ENCODE measurements around the gene MALL. TPM values are rescaled to one million over a fixed set of nuclear protein-coding genes. Genes with fewer than 3 reads are reported as not detected.
"Not testable (repeated sequence)": the region's sequence is repeated elsewhere in the genome, so short reads cannot be mapped to it uniquely, and the experiment has no call there.

The MALL gene
- total and polyA plus RNA-seq, 4 experiments from 2014 or later, result not detected

- H3K36me3 ChIP-seq (ENCODE audit: insufficient read depth, low read length); POLR2A ChIA-PET (ENCODE audit: partially characterized antibody); H3K27ac Mint-ChIP-seq; H3K9me3 Mint-ChIP-seq; intact Hi-C loops (cut with micrococcal nuclease); H3K27me3 ChIP-seq (ENCODE audit: insufficient read depth, low read length); H3K4me1 Mint-ChIP-seq; H3K9me3 ChIP-seq (ENCODE audit: control insufficient read depth in 1 of 2, low read length in 2 of 2); CTCF ChIA-PET (ENCODE audit: partially characterized antibody); H3K36me3 Mint-ChIP-seq; H3K27me3 Mint-ChIP-seq; H3K4me3 ChIP-seq (ENCODE audit: low read length in 2 of 2); DNase-seq; H3K27ac ChIP-seq (ENCODE audit: low read depth, low read length); H3K4me3 Mint-ChIP-seq; H3K4me1 ChIP-seq (ENCODE audit: insufficient read depth, low read length): not testable (repeated sequence)
These were observed 61.9 kb downstream of the MALL start for GRCh38 chr2:110053688-110054087.

GRCh38 chr2:110052166-110052565 is 63.5 kb downstream of the MALL start:
- H3K4me1 Mint-ChIP-seq; H3K4me3 Mint-ChIP-seq; CTCF ChIA-PET (ENCODE audit: partially characterized antibody); H3K4me3 ChIP-seq (ENCODE audit: low read length in 2 of 2); H3K27me3 ChIP-seq (ENCODE audit: insufficient read depth, low read length); H3K36me3 Mint-ChIP-seq; H3K9me3 ChIP-seq (ENCODE audit: control insufficient read depth in 1 of 2, low read length in 2 of 2); POLR2A ChIA-PET (ENCODE audit: partially characterized antibody); DNase-seq; intact Hi-C loops (cut with micrococcal nuclease); H3K9me3 Mint-ChIP-seq; H3K27ac Mint-ChIP-seq; H3K27me3 Mint-ChIP-seq; H3K27ac ChIP-seq (ENCODE audit: low read depth, low read length); H3K4me1 ChIP-seq (ENCODE audit: insufficient read depth, low read length); H3K36me3 ChIP-seq (ENCODE audit: insufficient read depth, low read length): not testable (repeated sequence)

- H3K27me3 Mint-ChIP-seq; H3K36me3 ChIP-seq (ENCODE audit: insufficient read depth, low read length); H3K36me3 Mint-ChIP-seq; H3K27me3 ChIP-seq (ENCODE audit: insufficient read depth, low read length); H3K4me3 Mint-ChIP-seq; H3K27ac ChIP-seq (ENCODE audit: low read depth, low read length); H3K4me3 ChIP-seq (ENCODE audit: low read length in 2 of 2); CTCF ChIA-PET (ENCODE audit: partially characterized antibody); H3K27ac Mint-ChIP-seq; H3K4me1 Mint-ChIP-seq; H3K9me3 Mint-ChIP-seq; H3K9me3 ChIP-seq (ENCODE audit: control insufficient read depth in 1 of 2, low read length in 2 of 2); DNase-seq; POLR2A ChIA-PET (ENCODE audit: partially characterized antibody); intact Hi-C loops (cut with micrococcal nuclease); H3K4me1 ChIP-seq (ENCODE audit: insufficient read depth, low read length): not testable (repeated sequence)
These were observed 65.4 kb downstream of the MALL start for GRCh38 chr2:110050222-110050621.

DNA sequence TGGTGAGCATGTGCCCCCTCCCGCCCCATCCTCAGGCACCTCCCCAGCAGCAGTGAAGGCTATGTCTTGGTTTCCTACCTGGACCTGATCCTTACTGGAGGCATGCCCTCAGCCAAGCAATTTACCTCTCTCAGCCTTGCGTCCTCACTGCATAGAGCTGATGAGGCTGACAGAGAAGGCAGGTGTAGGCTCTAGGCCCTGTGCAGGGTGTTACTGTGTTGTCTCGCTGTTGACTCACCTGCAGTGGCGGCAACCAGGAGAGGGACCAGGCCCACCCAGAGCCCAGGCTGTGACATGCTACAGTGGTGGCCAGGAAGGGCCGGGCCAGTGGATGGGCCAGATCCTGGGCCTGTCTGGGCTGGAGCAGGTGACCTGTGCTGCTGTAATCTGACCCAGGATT is 65.9 kb downstream of the MALL start:
- H3K4me1 ChIP-seq (ENCODE audit: insufficient read depth, low read length); POLR2A ChIA-PET (ENCODE audit: partially characterized antibody); CTCF ChIA-PET (ENCODE audit: partially characterized antibody); intact Hi-C loops (cut with micrococcal nuclease); H3K9me3 ChIP-seq (ENCODE audit: control insufficient read depth in 1 of 2, low read length in 2 of 2); H3K36me3 ChIP-seq (ENCODE audit: insufficient read depth, low read length); H3K27me3 Mint-ChIP-seq; H3K4me1 Mint-ChIP-seq; H3K27me3 ChIP-seq (ENCODE audit: insufficient read depth, low read length); DNase-seq; H3K9me3 Mint-ChIP-seq; H3K4me3 Mint-ChIP-seq; H3K4me3 ChIP-seq (ENCODE audit: low read length in 2 of 2); H3K27ac Mint-ChIP-seq; H3K36me3 Mint-ChIP-seq; H3K27ac ChIP-seq (ENCODE audit: low read depth, low read length): not testable (repeated sequence)

DNA sequence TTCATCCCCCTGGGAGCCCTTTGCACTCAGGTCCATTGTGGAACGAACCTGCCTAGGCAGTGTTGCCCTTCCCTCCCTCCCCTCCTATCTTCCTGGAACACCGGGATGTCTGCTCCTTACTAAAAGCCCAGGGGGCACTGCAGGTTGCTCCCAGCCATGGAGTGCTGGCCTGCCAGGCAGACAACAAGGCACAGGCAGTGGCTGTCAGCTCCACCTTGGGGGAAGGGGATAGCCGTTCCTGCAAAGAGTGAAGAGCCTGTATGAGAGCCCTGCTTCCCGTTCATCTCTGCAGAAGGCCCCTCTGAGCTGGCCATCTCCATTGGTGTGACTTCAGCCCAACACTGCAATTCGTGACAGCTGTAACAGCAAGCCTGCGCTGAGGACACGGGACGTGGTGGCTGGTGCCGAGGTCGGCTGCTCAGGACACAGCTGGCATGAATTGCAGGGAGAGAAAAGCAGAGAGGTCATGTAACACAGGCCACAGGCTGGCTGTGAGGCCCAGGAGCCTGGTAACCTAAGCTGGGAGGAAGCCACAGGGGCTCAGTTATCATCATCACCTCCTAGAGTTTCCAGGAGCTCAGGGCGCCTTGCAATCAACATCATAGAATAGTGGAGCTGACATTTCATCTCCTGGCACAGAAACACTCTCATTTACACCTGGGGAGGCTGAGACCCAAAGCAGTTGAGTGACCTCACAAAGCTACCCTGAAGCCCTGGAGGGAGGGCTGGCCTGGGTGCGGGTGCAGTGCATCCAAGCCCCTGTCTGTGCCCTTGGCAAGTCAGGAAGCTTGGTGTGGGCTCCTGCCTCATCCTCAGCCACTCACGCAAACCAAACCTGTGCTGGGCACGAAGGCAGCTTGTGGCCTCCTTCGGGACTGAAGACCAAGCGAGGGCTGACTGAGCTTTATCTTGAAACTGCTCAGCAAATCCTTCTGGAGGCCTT is 67.1 kb downstream of the MALL start:
- H3K36me3 ChIP-seq (ENCODE audit: insufficient read depth, low read length); H3K9me3 Mint-ChIP-seq; H3K9me3 ChIP-seq (ENCODE audit: control insufficient read depth in 1 of 2, low read length in 2 of 2); H3K4me1 Mint-ChIP-seq; H3K4me3 ChIP-seq (ENCODE audit: low read length in 2 of 2); H3K36me3 Mint-ChIP-seq; H3K27me3 ChIP-seq (ENCODE audit: insufficient read depth, low read length); H3K27ac ChIP-seq (ENCODE audit: low read depth, low read length); H3K27ac Mint-ChIP-seq; CTCF ChIA-PET (ENCODE audit: partially characterized antibody); H3K4me1 ChIP-seq (ENCODE audit: insufficient read depth, low read length); intact Hi-C loops (cut with micrococcal nuclease); H3K4me3 Mint-ChIP-seq; POLR2A ChIA-PET (ENCODE audit: partially characterized antibody); DNase-seq; H3K27me3 Mint-ChIP-seq: not testable (repeated sequence)

GRCh38 chr2:110047225-110047624 is 68.4 kb downstream of the MALL start:
- H3K4me1 Mint-ChIP-seq; H3K27ac Mint-ChIP-seq; H3K27ac ChIP-seq (ENCODE audit: low read depth, low read length); H3K27me3 ChIP-seq (ENCODE audit: insufficient read depth, low read length); H3K27me3 Mint-ChIP-seq; H3K9me3 ChIP-seq (ENCODE audit: control insufficient read depth in 1 of 2, low read length in 2 of 2); intact Hi-C loops (cut with micrococcal nuclease); POLR2A ChIA-PET (ENCODE audit: partially characterized antibody); CTCF ChIA-PET (ENCODE audit: partially characterized antibody); H3K36me3 ChIP-seq (ENCODE audit: insufficient read depth, low read length); H3K4me3 Mint-ChIP-seq; H3K4me3 ChIP-seq (ENCODE audit: low read length in 2 of 2); H3K4me1 ChIP-seq (ENCODE audit: insufficient read depth, low read length); H3K36me3 Mint-ChIP-seq; DNase-seq; H3K9me3 Mint-ChIP-seq: not testable (repeated sequence)

DNA sequence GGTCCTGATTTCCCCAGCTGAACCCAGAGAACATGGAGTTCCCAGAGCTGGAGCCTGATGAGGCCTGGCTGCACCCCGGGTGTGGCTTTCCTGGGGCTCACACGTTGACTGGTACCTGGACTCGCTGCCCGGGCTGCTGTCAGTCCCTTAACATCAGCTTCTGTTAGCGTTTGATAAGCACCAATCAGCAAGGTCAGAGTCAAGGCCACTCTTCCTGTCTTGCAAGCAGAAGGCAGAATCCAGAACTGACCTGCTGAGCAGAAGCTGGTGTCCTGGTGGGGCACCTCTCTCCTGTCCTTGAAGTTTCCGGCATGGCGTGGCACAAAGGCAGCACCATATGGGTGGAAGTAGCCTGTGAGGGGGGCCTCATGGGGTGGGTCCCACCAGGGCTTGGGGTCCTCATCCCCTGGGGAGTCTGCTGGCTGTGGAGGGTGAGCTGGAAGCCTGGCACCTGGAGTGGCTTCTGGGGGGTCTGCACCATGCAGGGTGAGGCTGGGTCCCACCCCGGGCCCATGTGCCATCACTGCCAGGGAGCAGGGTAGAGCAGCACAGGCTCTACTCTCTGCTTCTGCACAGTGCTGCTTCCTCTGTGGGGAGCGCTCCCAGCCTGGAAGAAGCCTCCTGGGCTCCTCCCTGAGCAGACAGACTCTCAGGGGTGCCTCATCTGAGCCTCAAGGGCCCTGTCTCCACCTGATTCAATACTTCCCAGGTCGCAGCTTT is 73.5 kb downstream of the MALL start:
- H3K4me1 Mint-ChIP-seq; intact Hi-C loops (cut with micrococcal nuclease); H3K4me1 ChIP-seq (ENCODE audit: insufficient read depth, low read length); POLR2A ChIA-PET (ENCODE audit: partially characterized antibody); DNase-seq; H3K9me3 ChIP-seq (ENCODE audit: control insufficient read depth in 1 of 2, low read length in 2 of 2); H3K27me3 ChIP-seq (ENCODE audit: insufficient read depth, low read length); CTCF ChIA-PET (ENCODE audit: partially characterized antibody); H3K4me3 ChIP-seq (ENCODE audit: low read length in 2 of 2); H3K9me3 Mint-ChIP-seq; H3K36me3 ChIP-seq (ENCODE audit: insufficient read depth, low read length); H3K4me3 Mint-ChIP-seq; H3K27ac Mint-ChIP-seq; H3K27me3 Mint-ChIP-seq; H3K27ac ChIP-seq (ENCODE audit: low read depth, low read length); H3K36me3 Mint-ChIP-seq: not testable (repeated sequence)

Measured in CD4-positive, alpha-beta memory T cell (primary cell).